HG03521 (cell line): ENCODE data around the gene IQCE.

ENCODE experiments used
- ATAC-seq: cut with Tn5 transposase; IDR thresholded peaks from one replicate; pipeline ENCODE4 v1.9.1; 2021; ENCODE audit warnings: mild to moderate bottlenecking, moderate library complexity; ENCODE audit not compliant: unreplicated experiment

Gene IQCE

GRCh38 chr7:2644220-2644561 is 85.4 kb downstream of the IQCE start:
- no peak for ATAC-seq

DNA sequence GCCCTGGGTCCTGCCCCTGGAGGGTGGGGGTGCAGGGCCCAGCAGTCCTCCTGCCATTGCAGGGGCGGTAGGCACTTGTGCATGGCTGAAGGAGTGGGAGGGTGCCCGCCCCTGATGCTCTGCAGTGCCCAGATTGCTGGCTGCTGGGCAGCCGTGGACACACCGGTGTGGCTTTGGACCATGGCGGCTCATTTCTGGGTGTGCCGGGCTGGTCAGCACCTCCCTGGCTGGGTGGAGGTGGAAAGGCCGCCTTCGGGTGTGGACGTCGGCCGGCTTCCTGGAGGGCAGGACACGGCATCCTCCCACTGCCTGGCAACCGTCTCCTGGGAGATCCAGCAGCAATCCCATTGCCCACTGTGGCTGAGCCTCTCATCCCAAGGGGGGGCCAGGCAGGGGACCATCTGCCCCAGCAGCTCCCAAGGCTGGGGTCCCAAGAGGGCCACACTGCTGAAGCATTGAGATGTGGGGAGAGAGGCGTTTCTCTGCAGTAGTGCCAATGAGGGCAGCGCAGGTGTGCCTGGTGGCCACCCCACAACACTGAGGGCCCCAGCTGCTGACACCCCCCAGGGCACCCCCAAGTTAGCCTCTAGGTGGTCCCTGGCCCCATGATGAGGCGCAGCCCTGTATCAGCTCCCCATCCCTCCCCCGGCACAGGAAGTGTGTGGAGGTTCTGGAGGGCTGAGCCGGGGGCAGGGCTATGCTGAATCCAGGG is 85.9 kb downstream of the IQCE start:
- peak; percentile 28 for ATAC-seq

- peak; percentile 43 for ATAC-seq
These were observed 86.6 kb downstream of the IQCE start for GRCh38 chr7:2645274-2645868.

DNA sequence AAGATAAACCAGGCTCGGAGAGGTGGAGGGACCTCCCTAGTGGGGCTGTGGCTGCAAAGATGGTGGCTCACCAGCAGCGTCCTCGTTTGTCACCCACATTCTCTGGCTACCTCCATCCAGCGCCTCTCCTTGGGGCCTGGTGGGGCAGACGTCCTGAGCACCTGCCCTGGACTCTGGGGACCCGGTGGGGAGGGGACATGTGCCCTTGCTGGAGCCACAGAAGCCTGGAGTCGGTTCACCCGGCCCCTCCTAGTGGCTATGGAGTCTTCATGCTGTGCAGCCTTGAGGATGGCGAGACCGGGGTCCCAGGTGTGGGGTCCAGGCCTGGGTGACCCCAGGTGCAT is 87.5 kb downstream of the IQCE start:
- no peak for ATAC-seq

- no peak for ATAC-seq
These were observed 88.1 kb downstream of the IQCE start for GRCh38 chr7:2646680-2647571.

DNA sequence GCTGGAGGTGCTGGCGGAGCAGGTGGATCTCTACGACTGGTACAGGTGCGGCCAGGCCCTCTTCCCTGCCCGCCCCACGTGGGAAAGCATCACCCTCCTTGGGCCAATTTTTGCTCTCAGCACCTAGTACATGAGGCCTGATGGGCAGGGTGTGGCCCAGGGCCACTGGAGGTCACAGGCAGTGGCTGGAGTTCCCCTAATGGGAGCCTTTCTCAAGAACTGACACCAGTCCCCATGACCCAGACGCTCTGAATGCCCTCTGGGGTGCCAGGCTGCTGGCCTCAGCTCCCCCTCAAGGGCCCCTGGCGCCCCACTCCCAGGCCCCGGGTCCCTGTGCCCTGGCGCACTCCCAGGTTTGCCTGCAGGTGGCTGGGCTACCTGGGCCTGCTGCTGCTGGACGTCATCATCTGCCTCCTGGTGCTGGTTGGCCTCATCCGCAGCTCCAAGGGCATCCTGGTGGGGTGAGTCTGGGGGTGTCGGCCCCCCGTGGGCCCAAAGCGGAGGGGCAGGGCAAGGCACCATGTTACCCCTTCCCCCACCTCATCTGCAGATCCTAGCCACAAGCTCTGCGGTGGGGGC is 88.9 kb downstream of the IQCE start:
- no peak for ATAC-seq

GRCh38 chr7:2649139-2649838 is 90.5 kb downstream of the IQCE start:
- no peak for ATAC-seq

- ATAC-seq = no peak
These were observed 91.2 kb downstream of the IQCE start for GRCh38 chr7:2649991-2650390.

DNA sequence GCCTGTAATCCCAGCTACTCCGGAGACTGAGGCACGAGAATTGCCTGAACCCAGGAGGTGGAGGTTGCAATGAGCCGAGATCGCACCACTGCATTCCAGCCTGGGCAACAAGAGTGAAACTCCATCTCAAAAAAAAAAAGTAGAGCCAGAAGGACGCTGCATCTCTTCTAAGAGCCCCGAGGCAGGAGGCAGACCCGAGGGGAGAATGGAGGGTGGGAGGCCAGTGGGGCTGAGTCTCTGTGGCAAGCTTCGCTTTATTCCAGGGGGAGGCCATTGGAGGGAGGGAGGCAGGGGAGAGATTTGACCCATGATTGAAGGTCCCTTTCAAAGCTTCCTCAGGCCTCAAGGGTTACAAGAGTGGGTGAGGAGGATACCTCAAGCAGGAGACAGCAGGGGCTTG is 91.7 kb downstream of the IQCE start:
- no peak for ATAC-seq

- ATAC-seq = no peak
These were observed 92.6 kb downstream of the IQCE start for GRCh38 chr7:2651336-2651735.

DNA sequence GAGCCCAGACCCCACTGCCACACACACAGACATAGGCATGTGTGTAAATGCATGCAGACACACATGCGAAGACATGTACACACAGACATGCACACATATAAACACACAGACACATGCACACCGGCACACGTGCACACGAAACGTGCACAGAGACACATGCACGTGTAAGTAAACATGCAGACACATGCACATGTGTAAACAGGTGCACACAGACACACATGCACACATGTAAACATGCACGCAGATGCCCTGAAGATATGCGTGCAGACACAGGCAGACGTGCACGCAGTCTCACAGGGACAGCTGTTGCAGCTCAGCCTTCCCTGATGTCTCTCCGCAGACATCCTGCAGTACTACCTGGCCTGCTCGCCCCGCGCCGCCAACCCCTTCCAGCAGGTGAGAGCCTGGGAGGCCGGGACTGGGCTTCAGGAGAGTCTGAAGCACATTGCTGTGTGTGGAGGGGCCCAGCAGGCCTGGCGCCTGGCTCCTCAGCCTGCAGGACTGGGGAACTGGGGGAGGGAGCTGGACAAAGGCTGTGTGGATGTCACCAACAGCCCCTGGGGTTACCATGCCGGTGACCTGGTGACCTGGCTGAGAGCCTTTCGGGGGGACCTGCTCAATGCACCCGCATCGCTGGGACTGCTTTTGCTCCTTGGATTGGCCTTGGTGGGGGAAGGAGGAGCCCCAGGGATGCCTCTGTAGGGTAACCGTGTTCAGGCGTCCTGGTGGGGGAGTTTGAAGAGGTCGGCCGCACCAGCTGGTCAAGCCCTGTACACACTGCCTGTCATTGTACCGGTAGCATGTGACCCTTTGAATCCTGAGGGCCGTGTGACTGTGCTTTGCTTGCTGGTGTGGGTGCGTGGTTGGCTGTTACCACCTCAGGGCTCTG is 93.3 kb downstream of the IQCE start:
- no peak for ATAC-seq

DNA sequence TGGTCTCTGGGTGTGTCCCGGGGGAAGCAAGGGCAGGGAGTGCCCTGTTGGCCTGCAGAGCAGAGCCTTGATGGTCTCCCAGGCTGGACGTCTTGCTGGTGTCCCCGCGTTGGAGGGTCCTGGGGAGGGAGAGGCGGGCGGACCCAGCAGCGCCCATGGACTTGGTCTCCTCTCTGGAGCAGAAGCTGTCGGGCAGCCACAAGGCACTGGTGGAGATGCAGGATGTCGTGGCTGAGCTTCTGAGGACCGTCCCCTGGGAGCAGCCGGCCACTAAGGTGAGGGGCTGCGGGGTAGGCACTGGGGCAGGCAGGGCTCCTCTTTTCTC is 93.9 kb downstream of the IQCE start:
- no peak for ATAC-seq

- no peak for ATAC-seq
These were observed 95.3 kb downstream of the IQCE start for GRCh38 chr7:2654059-2654458.

- ATAC-seq = no peak
These were observed 97.3 kb downstream of the IQCE start for GRCh38 chr7:2655870-2656614.

DNA sequence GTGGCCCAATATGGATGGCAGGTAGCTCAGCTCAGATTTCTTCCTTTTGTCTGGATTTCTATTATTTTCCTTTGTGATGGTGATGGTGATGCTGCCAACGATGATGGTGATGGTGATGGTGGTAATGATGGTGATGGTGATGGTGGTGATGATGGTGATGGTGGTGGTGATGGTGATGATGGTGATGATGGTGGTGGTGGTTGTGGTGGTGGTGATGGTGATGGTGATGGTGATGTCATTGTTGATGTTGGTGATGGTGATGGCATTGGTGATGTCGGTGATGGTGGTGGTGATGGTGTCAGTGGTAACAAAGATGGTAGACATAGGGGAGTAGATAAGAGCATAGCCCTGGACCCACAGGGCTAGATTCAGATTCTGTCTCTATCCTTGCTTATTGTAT is 98.4 kb downstream of the IQCE start:
- ATAC-seq = no peak

DNA sequence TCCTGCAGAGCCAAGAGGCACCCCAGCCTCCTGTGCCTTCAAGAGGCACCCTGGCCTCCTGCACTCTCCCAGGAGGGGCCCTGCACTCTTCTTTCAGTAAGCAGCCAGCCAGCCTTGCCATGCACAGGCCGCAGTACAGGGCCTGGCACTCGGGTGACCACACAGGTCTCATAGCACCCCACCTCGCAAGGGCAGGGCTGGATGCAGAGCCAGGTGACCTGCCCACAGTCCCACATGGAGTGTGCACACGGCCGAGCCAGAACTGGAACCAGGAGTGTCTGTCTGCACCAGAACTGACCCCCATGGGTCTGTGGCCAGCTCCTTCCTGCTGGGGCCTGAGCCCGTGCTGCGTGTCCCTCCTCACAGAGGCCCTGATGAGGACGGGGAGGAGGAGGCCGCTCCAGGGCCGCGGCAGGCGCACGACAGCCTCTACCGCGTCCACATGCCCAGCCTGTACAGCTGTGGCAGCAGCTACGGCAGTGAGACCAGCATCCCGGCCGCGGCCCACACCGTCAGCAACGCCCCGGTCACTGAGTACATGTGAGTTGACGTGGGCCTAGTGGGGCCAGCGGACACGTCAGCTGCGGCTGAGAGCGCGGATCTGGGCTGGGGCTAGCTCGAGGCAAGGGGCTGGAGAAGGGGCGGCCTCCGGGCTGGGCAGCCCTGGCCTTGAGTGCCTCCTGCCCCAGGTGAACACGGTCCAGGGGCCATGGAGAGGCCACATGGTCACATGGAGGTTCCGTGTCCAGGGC is 99.3 kb downstream of the IQCE start:
- ATAC-seq = no peak

GRCh38 chr7:2658941-2659340 is 100.2 kb downstream of the IQCE start:
- no peak for ATAC-seq

GRCh38 chr7:2659556-2660358 is 101.0 kb downstream of the IQCE start:
- no peak for ATAC-seq
